DMS 273 (cell line): Measurements from ENCODE around the gene NR1D1.

ENCODE experiments used
- DNase-seq: peaks from one replicate; lab custom pipeline; 2025; ENCODE audit not compliant: unreplicated experiment; lab: John Stamatoyannopoulos, UW

Gene NR1D1

DNA sequence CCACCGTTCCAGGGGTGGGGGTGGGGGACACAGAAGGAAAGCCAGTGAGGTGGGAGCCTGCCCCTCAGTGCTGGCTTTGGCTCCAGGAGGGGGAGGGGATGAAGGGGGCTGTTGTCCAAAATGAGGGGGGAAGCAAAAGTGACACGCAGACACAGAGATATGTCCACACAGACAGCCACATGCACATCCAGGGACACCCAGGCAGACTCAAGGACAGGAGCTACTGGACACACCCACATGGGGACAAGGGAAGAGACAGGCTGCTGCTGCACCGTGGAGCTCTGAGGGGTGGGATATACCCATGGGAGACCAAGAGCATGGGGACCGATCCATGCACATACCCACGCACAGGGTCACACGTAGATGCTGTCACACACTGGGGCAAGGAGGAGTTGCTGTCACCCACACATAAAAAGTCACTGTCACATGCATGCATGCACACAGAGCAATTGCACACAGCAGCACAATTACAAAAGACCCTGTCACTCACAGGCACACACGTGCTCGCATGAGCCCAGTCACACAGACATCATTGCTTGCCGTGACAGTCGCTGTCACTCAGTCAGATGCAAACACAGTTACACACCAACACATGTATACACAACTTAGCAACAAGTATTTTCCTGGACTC is 36.4 kb downstream of the NR1D1 start:
- no peak for DNase-seq

GRCh38 chr17:40063187-40063771 is 37.1 kb downstream of the NR1D1 start:
- peak; percentile 50 for DNase-seq

DNA sequence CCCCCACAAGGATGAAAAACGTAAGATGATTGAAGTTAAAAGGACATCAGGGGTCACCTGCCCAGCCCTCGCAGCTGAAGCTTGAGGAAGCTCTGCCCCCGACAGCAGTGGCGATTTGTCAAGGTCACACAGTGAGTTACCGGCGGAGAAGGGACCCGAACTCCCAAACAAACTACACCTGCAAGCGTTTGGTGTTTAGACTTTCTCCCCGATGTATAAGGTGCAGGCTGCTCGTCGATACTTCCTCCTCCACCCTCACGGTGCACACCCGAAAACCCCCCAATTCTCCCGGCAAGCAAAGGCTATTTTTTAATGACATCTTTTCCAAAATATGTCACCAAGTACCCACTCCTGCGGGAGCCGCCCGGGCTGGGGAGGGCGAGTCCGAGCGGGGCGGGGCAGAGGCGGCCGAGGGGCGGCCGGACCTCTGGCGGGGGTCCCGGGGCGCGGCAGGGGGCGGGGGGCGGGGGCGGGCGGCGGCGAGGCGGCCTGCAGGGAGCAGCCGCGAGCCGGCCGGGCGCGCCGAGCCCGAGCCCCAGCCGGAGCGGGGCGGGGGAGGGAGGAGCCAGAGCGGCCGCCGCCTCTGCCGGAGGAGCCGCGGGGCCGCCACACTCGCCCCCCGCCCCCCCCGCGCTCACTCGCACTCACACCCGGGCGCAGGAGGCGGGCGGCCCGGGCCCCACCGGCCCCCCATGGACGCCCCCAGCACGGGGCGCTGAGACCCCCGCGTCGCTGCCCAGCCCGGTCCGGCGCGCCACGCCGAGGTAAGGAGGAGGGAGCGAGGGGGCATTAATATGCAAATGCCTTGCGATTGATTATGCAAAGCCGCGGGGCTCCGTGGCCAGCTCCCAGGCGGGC is 37.8 kb downstream of the NR1D1 start, which contains the start of gene THRA:
TSS of gene THRA (plus strand) at position 637 of the 858 bp plus-strand sequence. CDS start 11,524 bp downstream, outside the sequence.
- peak; percentile 87 for DNase-seq

DNA sequence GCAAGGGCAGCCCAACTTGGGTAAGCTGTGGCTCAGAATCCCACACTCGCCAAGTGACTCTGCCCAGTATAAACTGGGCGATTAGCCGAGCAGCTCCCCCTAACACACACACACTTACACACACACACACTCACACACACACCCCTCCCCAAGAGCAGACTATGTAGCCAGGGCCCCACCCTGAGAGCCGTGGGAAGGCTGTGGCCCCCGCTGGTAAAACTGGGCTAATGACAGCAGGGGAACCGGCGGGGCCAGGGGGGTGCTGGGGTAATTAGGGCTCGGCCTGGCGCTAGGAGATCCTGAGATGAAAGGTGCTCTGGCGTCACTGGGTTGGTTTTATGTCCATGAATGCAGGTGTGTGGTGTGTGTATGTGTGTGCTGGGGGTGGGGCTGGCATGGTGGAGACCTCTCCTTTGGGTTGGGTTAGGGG is 38.8 kb downstream of the NR1D1 start:
- no peak for DNase-seq

DNA sequence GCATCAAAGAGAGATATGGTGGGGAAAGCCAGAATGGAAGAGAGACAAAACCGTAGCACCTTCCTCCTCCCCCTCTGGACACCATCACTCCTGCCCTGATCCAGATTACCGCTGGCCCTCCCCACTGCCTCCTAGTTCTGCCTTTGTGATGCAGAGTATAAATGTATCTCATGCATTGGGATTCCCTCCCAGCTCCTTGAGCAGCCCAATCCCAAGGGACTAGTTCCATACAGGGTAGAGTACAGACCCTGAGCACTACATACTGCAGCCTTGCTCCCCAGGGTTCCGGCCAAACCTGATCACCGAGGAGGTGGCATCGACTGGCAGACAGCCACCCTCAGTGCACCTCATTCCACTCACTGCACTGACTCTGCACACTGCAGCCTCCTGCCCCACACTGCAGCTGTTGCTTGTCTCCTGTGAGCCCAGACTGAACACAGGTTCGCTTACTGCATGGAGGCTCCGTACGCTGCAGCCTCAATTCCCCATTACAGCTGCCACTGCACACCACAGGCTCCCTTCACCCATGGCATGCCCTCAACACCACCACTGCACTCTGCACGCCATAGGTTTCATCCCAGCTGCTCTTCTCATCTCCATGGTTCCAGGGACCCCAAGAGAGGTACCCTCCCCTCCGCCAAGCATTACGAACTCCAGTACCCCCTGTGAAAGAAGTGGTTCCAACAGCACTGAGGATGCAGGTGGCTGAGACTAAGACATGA is 39.3 kb downstream of the NR1D1 start:
- DNase-seq = peak; percentile 33

DNA sequence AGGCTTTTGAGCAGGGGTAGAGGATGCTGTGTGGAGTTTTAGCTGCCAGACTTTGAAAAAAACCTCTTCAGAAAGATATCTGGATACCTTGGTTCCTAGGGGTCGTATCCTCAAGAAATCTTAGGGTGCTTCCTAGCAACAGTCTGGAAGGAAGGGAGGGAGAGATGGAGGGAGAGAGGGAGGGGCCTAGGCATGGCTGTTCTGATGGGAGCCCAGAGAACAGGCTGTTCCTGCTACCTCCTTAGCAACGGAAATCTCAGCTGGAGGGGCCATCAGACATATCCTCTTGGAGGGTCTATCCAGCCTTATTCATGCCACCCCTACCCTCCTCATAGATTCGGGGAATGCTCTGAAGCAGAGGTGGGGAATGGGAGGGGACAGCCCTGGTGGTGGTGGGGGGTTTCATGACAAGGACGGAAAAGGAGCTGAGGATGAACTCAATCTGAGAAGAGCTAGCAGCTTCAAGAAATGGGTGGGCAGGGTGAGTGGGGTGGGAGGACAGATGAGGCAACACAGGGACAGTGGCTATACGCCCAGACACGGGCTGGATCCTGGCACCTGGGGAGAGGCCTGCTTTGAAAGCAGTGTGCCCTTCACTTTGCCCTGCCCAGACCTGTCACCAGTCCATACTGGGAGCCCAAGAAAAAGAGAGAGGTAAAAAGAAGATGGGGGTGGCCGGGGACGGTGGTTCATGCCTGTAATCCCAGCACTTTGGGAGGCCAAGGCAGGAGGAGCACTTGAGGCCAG is 40.5 kb downstream of the NR1D1 start:
- peak; percentile 23 for DNase-seq

DNA sequence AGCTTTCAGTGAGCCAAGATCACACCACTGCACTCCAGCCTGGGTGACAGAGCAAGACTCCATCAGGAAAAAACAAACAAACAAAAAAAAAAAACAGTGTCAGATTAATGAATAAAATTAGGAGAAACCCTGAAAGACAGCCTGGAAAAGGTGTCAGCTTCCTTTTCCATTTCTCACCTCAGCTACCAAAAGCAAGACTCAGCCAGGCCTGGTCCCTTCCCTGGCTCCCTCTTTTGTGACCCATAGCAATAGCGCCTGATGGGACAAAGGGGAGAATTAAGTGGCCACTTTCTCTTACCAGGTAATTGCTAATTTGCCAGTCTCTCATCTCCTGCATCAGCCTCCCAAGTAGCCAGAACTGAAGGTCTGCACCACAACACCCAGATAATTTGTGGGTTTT is 41.5 kb downstream of the NR1D1 start:
- DNase-seq = no peak

GRCh38 chr17:40058186-40058784 is 42.1 kb downstream of the NR1D1 start:
- DNase-seq = peak; percentile 71

GRCh38 chr17:40056379-40057015 is 43.9 kb downstream of the NR1D1 start:
- DNase-seq = peak; percentile 89
